SK-N-SH treated with all-trans-retinoic acid at 6 μM for 48 hours (cell line): ENCODE measurements around the gene CYLD.

ENCODE experiments used
- ARNTL ChIP-seq: fragments of 450-650 bp; formaldehyde crosslinking; IDR thresholded peaks from 2 replicates; pipeline ENCODE4 v1.5.0; 2020; ENCODE audit warnings: low read depth, mild to moderate bottlenecking, moderate library complexity, borderline replicate concordance
- CREB5 ChIP-seq: fragments of 250-450 bp; sonication (Bioruptor Pico); IDR thresholded peaks from 2 replicates; pipeline ENCODE4 v1.5.1; 2020; ENCODE audit warnings: low read depth, mild to moderate bottlenecking, moderate library complexity
- CSDC2 ChIP-seq: fragments of 250-450 bp; sonication (Bioruptor Pico); IDR thresholded peaks from 2 replicates; pipeline ENCODE4 v1.5.0; 2020; ENCODE audit warnings: mild to moderate bottlenecking, moderate library complexity
- RARB ChIP-seq: fragments of 250-450 bp; sonication (Bioruptor Pico); IDR thresholded peaks from 2 replicates; pipeline ENCODE4 v1.8.0; 2021; ENCODE audit warnings: mild to moderate bottlenecking, moderate library complexity
- TCF4 ChIP-seq: fragments of 250-450 bp; sonication (Bioruptor Pico); IDR thresholded peaks from 2 replicates; pipeline ENCODE4 v1.8.0; 2021; ENCODE audit warnings: mild to moderate bottlenecking, moderate library complexity, borderline replicate concordance
- ZC3H10 ChIP-seq: fragments of 250-450 bp; sonication (Bioruptor Pico); IDR thresholded peaks from 2 replicates; pipeline ENCODE4 v1.5.1; 2021; ENCODE audit warnings: mild to moderate bottlenecking, moderate library complexity
- ZFP3 ChIP-seq: fragments of 250-450 bp; sonication (Bioruptor Pico); IDR thresholded peaks from 2 replicates; pipeline ENCODE4 v1.5.0; 2020; ENCODE audit warnings: mild to moderate bottlenecking, moderate library complexity
- ZFP30 ChIP-seq: fragments of 450-650 bp; formaldehyde crosslinking; IDR thresholded peaks from 2 replicates; pipeline ENCODE4 v1.5.0; 2022; ENCODE audit warnings: mild to moderate bottlenecking, moderate library complexity
- ZNF565 ChIP-seq: fragments of 450-650 bp; formaldehyde crosslinking; conservative IDR thresholded peaks from 2 replicates; pipeline ENCODE4 v1.5.0; 2020; ENCODE audit warnings: low read depth, mild to moderate bottlenecking, moderate library complexity
- TF ChIP-seq, protein P1 (sequence below): fragments of 250-450 bp; sonication (Bioruptor Pico); IDR thresholded peaks from 2 replicates; pipeline ENCODE4 v1.8.0; 2020; ENCODE audit warnings: mild to moderate bottlenecking, moderate library complexity, borderline replicate concordance
- TF ChIP-seq, protein P2 (sequence below): fragments of 250-450 bp; sonication (Bioruptor Pico); IDR thresholded peaks from 2 replicates; pipeline ENCODE4 v1.5.0; 2020; ENCODE audit warnings: mild to moderate bottlenecking, moderate library complexity
- TF ChIP-seq, protein P3 (sequence below): fragments of 250-450 bp; sonication (Bioruptor Pico); IDR thresholded peaks from 2 replicates; pipeline ENCODE4 v1.5.1; 2021; ENCODE audit warnings: mild to moderate bottlenecking, moderate library complexity
- TF ChIP-seq, protein P4 (sequence below): fragments of 250-450 bp; sonication (Bioruptor Pico); IDR thresholded peaks from 2 replicates; pipeline ENCODE4 v1.8.0; 2021; ENCODE audit warnings: low read depth, mild to moderate bottlenecking, moderate library complexity, borderline replicate concordance

DNA sequence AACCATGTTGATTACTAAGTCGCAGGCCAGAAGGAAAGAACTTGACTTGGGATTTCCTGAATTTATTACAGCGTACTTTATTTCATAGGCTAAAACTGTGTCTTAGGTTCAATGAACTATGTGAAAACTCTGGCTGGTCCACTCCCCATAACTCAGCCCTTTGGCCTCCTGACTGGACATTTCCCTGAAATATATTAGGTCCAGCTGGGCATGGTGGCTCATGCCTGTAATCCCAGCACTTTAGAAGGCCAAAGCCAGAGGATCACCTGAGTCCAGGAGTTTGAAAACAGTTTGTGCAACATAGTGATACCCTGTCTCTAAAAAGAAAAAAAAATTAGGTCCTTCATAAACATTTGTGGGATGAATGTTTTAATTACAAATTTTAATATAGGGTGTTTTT, 97.0 kb downstream of the CYLD start:
- TF ChIP-seq, protein P1, sequence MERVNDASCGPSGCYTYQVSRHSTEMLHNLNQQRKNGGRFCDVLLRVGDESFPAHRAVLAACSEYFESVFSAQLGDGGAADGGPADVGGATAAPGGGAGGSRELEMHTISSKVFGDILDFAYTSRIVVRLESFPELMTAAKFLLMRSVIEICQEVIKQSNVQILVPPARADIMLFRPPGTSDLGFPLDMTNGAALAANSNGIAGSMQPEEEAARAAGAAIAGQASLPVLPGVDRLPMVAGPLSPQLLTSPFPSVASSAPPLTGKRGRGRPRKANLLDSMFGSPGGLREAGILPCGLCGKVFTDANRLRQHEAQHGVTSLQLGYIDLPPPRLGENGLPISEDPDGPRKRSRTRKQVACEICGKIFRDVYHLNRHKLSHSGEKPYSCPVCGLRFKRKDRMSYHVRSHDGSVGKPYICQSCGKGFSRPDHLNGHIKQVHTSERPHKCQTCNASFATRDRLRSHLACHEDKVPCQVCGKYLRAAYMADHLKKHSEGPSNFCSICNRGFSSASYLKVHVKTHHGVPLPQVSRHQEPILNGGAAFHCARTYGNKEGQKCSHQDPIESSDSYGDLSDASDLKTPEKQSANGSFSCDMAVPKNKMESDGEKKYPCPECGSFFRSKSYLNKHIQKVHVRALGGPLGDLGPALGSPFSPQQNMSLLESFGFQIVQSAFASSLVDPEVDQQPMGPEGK: no peak
- no peak for TF ChIP-seq ZNF565 (CRISPR knock-in tag)
- no peak for TF ChIP-seq ARNTL (CRISPR knock-in tag)
- TF ChIP-seq RARB (CRISPR knock-in tag): no peak
- TF ChIP-seq CREB5: no peak
- no peak for TF ChIP-seq ZFP30 (CRISPR knock-in tag)
- TF ChIP-seq, protein P2, sequence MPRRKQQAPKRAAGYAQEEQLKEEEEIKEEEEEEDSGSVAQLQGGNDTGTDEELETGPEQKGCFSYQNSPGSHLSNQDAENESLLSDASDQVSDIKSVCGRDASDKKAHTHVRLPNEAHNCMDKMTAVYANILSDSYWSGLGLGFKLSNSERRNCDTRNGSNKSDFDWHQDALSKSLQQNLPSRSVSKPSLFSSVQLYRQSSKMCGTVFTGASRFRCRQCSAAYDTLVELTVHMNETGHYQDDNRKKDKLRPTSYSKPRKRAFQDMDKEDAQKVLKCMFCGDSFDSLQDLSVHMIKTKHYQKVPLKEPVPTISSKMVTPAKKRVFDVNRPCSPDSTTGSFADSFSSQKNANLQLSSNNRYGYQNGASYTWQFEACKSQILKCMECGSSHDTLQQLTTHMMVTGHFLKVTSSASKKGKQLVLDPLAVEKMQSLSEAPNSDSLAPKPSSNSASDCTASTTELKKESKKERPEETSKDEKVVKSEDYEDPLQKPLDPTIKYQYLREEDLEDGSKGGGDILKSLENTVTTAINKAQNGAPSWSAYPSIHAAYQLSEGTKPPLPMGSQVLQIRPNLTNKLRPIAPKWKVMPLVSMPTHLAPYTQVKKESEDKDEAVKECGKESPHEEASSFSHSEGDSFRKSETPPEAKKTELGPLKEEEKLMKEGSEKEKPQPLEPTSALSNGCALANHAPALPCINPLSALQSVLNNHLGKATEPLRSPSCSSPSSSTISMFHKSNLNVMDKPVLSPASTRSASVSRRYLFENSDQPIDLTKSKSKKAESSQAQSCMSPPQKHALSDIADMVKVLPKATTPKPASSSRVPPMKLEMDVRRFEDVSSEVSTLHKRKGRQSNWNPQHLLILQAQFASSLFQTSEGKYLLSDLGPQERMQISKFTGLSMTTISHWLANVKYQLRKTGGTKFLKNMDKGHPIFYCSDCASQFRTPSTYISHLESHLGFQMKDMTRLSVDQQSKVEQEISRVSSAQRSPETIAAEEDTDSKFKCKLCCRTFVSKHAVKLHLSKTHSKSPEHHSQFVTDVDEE (CRISPR knock-in tag): no peak
- no peak for TF ChIP-seq ZFP3
- TF ChIP-seq, protein P3, sequence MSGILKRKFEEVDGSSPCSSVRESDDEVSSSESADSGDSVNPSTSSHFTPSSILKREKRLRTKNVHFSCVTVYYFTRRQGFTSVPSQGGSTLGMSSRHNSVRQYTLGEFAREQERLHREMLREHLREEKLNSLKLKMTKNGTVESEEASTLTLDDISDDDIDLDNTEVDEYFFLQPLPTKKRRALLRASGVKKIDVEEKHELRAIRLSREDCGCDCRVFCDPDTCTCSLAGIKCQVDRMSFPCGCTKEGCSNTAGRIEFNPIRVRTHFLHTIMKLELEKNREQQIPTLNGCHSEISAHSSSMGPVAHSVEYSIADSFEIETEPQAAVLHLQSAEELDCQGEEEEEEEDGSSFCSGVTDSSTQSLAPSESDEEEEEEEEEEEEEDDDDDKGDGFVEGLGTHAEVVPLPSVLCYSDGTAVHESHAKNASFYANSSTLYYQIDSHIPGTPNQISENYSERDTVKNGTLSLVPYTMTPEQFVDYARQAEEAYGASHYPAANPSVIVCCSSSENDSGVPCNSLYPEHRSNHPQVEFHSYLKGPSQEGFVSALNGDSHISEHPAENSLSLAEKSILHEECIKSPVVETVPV (CRISPR knock-in tag): no peak
- no peak for TF ChIP-seq ZC3H10 (CRISPR knock-in tag)
- no peak for TF ChIP-seq CSDC2 (CRISPR knock-in tag)
- TF ChIP-seq TCF4 (CRISPR knock-in tag): no peak
- TF ChIP-seq, protein P4, sequence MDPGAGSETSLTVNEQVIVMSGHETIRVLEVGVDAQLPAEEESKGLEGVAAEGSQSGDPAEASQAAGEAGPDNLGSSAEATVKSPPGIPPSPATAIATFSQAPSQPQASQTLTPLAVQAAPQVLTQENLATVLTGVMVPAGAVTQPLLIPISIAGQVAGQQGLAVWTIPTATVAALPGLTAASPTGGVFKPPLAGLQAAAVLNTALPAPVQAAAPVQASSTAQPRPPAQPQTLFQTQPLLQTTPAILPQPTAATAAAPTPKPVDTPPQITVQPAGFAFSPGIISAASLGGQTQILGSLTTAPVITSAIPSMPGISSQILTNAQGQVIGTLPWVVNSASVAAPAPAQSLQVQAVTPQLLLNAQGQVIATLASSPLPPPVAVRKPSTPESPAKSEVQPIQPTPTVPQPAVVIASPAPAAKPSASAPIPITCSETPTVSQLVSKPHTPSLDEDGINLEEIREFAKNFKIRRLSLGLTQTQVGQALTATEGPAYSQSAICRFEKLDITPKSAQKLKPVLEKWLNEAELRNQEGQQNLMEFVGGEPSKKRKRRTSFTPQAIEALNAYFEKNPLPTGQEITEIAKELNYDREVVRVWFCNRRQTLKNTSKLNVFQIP (CRISPR knock-in tag): no peak
